Activated CD4-positive, alpha-beta T cell treated with anti-CD3 and anti-CD28 coated beads, Interleukin-2, amount 10 ng/mL, durations not matched to agents 24 days and 14 days (primary cell): ENCODE data around the gene EIF2D. TPM values are rescaled to one million over a fixed set of nuclear protein-coding genes. Genes with fewer than 3 reads are reported as not detected.

Source experiments
- DNase-seq: peaks from one replicate; pipeline ENCODE4 v3.0.0; 2022
- H3K27ac Mint-ChIP-seq: one replicate; pipeline ENCODE4 v1.8.0; 2022; ENCODE audit warnings: mild to moderate bottlenecking, mixed read lengths
- H3K27me3 Mint-ChIP-seq: one replicate; pipeline ENCODE4 v1.8.0; 2022; ENCODE audit warnings: mixed read lengths
- H3K36me3 Mint-ChIP-seq: one replicate; pipeline ENCODE4 v1.8.0; 2022; ENCODE audit warnings: low read depth, mild to moderate bottlenecking, mixed read lengths
- H3K4me1 Mint-ChIP-seq: one replicate; pipeline ENCODE4 v1.8.0; 2021; ENCODE audit warnings: mixed read lengths
- H3K4me3 Mint-ChIP-seq: one replicate; pipeline ENCODE4 v1.8.0; 2022; ENCODE audit warnings: mild to moderate bottlenecking, moderate library complexity, mixed read lengths
- H3K9me3 Mint-ChIP-seq: one replicate; pipeline ENCODE4 v1.8.0; 2021; ENCODE audit warnings: mixed read lengths
- intact Hi-C: fragments of 100-400 bp; cut with micrococcal nuclease; formaldehyde crosslinking; loops from one replicate; pipeline ENCODE4 v1.15.1; 2023
- total RNA-seq: library from RNA; stranded (reverse); gene quantifications from 2 replicates; pipeline ENCODE4 v1.2.3, GENCODE V29; 2022

EIF2D gene, protein sequence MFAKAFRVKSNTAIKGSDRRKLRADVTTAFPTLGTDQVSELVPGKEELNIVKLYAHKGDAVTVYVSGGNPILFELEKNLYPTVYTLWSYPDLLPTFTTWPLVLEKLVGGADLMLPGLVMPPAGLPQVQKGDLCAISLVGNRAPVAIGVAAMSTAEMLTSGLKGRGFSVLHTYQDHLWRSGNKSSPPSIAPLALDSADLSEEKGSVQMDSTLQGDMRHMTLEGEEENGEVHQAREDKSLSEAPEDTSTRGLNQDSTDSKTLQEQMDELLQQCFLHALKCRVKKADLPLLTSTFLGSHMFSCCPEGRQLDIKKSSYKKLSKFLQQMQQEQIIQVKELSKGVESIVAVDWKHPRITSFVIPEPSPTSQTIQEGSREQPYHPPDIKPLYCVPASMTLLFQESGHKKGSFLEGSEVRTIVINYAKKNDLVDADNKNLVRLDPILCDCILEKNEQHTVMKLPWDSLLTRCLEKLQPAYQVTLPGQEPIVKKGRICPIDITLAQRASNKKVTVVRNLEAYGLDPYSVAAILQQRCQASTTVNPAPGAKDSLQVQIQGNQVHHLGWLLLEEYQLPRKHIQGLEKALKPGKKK
- total RNA-seq = 86.6 and 89.4 TPM in 2 replicates

DNA sequence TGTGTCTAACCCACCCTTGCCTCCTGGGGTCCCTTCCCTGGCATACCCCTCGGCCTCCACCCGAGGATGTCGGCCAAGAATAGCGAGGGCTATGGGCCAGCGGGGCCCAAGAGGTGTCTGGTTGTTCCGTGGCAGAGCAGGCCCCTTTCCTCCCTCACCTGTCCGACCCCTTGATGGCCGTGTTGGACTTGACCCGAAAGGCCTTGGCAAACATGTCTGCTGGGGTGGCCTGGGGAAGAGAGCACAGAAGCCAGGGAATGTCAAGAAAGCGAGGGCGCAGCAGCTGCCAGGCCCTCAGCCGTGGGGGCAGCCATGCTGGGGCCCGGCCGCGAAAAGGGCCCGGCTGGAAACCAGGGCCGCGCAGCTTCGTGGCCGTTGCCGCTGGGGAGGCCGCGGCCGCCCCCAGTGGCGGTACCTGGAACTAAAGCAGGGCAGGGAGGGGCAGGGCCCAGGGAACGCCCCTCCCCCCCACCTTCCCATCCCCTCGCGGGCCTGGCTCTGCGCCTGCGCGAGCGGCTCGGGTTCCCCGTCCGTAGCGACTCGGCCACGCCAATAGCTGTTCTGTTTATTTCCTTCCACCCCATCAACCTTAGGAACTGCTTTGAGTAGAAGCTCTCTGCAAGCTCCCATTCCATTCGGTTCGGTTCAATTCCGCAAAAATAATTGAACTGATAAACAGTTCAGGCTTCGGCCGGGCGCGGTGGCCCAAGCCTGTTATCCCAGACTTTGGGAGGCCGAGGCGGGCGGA lies at the start of gene EIF2D:
Gene EIF2D, minus strand, starts transcription at position 337 of the 748 bp plus-strand sequence. Its CDS starts 123 bp downstream, at position 214.
- intact Hi-C loops = loop anchor here (1.0 kb wide), 2 partner anchors 23 to 72 kb away; partner anchors contain the start of genes DYRK3 and MAPKAPK2
- H3K27ac Mint-ChIP-seq = peak within 1 kb of the TSS; percentile 93
- peaks cover 27% of the 10 kb centered on the region for H3K36me3 Mint-ChIP-seq
- peak within 1 kb of the TSS; percentile 99 for H3K4me3 Mint-ChIP-seq
- peak; percentile 98 for DNase-seq
- peaks cover 29% of the 10 kb centered on the region for H3K4me1 Mint-ChIP-seq
- peaks cover 12% of the 10 kb centered on the region for H3K27me3 Mint-ChIP-seq
- no peaks in the 10 kb centered on the region for H3K9me3 Mint-ChIP-seq

DNA sequence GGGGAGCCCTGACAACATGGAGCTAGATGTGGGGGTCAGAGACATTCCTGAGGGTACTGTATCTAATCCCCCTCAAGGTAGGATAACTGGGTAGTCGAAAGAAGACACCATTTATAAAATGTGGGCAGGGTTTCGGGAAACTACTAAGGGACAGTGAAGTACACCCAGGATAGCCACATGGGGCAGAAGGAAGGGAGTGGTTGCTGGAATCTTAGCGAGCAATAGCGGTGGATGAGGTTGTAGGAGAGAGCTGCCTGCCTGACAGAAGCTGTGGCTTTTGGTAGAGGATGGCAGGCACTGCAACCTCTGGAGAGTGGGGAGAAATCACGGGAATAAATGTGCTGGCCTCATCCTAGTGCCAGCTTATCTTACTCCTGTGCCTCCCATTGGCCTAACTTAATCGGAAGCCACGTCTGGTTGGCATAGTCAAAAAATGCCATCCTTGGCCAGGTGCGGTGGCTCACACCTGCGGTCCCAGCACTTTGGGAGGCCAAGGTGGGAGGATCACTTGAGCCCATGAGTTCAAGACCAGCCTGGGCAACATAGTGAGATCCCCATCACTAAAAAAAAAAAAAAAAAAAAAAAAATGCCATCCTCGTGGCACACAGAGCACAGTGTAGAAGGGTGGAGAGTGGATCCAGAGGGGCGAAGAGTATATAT lies 49.0 kb upstream of the EIF2D start:
- intact Hi-C loops = loop anchor here (5.0 kb wide), 3 partner anchors 69 to 184 kb away; no protein-coding TSS in a partner anchor
- Mint-ChIP-seq H3K4me3 (no peak overlapping the region), H3K9me3 (no peaks in the 10 kb centered on the region), H3K27ac (peak overlapping the region; percentile 22), H3K27me3 (peaks cover 9% of the 10 kb centered on the region), H3K4me1 (peaks cover 28% of the 10 kb centered on the region), H3K36me3 (no peaks in the 10 kb centered on the region)
- DNase-seq = no peak

DNA sequence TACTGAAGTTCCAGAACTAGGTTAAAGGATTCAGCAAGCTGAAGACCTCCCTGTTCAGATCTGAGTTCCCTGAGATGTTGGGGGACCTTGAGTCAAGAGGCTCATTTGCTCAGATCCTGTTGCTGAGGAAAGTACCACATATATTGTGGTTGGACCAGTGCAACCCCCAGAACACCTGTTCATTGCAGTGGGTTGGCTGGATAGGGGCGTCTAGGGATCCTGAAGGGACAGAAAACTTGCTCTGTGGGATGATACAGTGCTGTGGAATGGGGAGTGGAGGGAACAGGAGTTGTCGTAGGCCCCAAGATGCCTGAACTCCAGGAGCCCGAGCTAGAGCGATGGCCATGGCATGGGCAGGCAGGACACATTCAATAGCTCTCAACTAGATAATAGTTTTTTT lies 47.9 kb upstream of the EIF2D start:
- H3K4me1 Mint-ChIP-seq = peaks cover 28% of the 10 kb centered on the region
- intact Hi-C loops = loop anchor here (5.0 kb wide), 3 partner anchors 68 to 183 kb away; no protein-coding TSS in a partner anchor
- no peak overlapping the region for H3K4me3 Mint-ChIP-seq
- DNase-seq = no peak
- H3K36me3 Mint-ChIP-seq = no peaks in the 10 kb centered on the region
- H3K27ac Mint-ChIP-seq = no peak overlapping the region
- no peaks in the 10 kb centered on the region for H3K9me3 Mint-ChIP-seq
- peaks cover 7% of the 10 kb centered on the region for H3K27me3 Mint-ChIP-seq

DNA sequence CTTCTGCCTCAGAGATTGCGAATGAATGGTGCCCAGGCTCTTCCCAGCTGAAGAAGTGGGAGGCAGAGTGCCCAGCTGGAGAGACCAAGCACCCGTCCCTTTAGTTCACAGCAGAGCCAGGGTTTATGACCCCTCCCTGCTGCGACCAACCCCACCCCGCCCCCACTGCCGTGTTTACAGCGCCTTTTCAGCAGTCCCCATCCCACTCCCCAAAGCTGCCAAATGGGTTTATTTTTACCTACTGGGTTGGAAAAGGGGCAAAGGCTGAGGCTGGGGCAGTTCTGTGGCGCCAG lies 46.7 kb upstream of the EIF2D start:
- Mint-ChIP-seq H3K4me1 (peaks cover 26% of the 10 kb centered on the region), H3K27ac (no peak overlapping the region), H3K9me3 (no peaks in the 10 kb centered on the region), H3K36me3 (no peaks in the 10 kb centered on the region), H3K27me3 (peaks cover 7% of the 10 kb centered on the region), H3K4me3 (no peak overlapping the region)
- intact Hi-C loops = no loop called here
- no peak for DNase-seq

DNA sequence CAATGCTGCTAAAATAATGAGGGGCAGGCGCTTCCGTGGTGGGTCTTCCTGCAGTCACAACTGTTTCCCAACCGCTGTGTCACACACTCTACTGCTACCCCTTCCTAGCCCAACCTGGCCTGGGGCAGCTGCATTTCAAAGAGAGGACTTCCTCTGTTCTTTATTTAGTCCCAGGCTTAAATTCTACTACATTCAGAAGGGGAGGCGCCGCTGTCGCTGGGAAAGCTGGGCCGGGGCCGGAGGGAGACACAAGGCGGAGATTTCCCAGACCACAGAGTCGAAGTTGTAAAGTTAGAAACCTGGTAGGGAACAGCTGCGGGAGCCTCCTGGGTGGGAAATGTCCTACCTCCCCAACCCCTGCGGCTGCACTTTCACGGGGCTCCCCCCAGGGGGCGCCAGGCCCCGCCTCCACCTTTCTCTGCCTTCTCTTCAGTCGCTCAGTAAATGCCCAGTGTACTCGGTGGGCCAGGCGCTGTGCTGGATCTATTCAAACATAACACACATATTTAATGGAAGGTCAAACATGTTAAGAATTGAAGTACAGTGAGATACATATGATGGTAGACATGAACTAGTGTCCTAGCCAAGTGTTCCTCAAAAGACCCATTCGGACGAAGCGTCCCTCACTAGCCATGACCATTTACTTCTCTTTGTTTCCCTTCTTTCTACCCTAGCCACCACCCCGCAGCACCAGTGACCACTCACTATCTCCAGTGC lies 46.2 kb upstream of the EIF2D start:
- Mint-ChIP-seq H3K36me3 (peaks cover 3% of the 10 kb centered on the region), H3K27ac (no peak overlapping the region), H3K9me3 (no peaks in the 10 kb centered on the region), H3K27me3 (peaks cover 7% of the 10 kb centered on the region), H3K4me1 (peaks cover 23% of the 10 kb centered on the region), H3K4me3 (peak overlapping the region; percentile 46)
- DNase-seq = peak; percentile 88
- intact Hi-C loops = no loop called here

DNA sequence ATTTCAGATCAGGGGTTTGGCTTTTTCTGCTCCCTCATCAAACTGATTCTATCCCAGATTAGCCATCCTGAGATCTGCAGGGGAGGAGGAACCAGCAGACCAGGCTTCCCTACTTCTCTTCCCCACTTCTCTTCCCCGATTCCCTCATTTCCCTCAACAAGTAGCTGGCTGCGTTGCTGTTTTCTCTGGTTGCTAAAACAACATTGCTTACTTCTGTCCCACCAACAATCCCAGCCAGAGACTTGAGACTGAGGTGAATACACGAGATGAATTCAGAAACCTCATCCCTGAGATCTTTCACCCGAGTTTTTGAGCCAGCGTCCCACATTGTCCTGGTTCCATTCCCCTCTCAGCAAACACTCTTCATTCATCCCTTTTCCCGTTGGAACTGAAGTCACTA lies 45.5 kb upstream of the EIF2D start:
- intact Hi-C loops = no loop called here
- no peak for DNase-seq
- H3K4me3 Mint-ChIP-seq = no peak overlapping the region
- H3K4me1 Mint-ChIP-seq = peaks cover 16% of the 10 kb centered on the region
- H3K27ac Mint-ChIP-seq = no peak overlapping the region
- H3K9me3 Mint-ChIP-seq = no peaks in the 10 kb centered on the region
- H3K27me3 Mint-ChIP-seq = peaks cover 7% of the 10 kb centered on the region
- peaks cover 5% of the 10 kb centered on the region for H3K36me3 Mint-ChIP-seq

DNA sequence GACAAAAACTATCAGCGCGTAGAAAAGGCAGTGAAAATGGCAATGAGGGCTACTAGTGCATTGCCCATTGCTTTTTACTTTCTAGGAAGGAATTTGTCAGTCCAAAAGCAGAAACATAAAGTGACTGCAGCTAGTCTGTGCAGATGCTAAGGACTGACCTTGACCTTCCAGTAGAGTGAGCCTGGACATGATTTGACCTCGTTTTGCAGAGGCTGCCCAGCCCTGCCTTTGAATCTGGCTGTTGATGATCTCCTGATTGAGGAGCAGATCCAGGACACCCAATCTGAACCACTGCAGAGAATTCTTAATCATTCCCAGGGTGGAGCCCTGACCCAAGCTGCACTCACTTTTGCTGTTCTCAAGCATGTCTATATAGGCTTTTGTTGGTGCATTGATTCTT lies 44.7 kb upstream of the EIF2D start:
- Mint-ChIP-seq H3K27me3 (peaks cover 7% of the 10 kb centered on the region), H3K4me3 (no peak overlapping the region), H3K36me3 (peaks cover 12% of the 10 kb centered on the region), H3K27ac (no peak overlapping the region), H3K9me3 (no peaks in the 10 kb centered on the region), H3K4me1 (peaks cover 9% of the 10 kb centered on the region)
- DNase-seq = no peak
- intact Hi-C loops = no loop called here

DNA sequence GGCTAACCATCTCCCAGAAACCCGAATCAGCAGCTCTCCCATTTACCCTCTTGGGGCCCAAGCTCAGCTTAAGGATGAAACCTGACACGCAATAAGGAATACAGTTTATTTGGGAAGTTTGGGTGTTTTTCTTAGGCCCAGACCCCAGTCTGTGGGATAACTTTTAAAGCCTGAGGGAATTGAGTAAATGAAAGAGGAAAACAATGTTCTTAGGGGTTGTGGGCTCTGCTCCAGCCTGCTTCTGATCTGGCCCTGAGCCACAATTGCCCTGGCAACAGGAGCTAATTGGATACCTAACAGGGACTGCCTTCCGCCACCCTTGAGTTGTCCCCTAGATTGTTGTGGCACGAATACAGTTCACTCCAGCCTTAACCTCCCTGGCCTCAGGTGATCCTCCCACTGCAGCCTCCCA lies 43.2 kb upstream of the EIF2D start:
- intact Hi-C loops = no loop called here
- Mint-ChIP-seq H3K9me3 (no peaks in the 10 kb centered on the region), H3K27ac (no peak overlapping the region)

DNA sequence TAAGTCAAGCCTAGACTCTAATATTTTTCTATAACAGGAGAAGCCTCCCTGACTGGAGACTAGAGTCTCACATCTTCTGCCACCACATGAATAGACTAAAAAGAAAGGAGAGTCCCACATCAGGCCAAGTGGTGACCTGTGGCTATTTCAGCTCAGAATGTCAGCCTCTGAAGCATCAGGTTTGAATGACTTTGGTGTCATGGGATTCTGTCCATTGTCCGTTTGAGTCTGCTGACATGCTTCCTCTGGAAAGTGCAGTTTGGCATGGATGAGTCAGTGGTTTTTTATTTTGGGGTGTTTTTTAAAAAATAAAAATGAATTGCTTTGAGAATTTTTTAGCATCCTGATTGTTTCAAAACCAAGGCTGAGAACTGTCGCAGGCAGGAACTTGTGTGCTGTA lies 42.6 kb upstream of the EIF2D start:
- H3K4me3 Mint-ChIP-seq = no peak overlapping the region
- no peaks in the 10 kb centered on the region for H3K9me3 Mint-ChIP-seq
- peaks cover 8% of the 10 kb centered on the region for H3K4me1 Mint-ChIP-seq
- H3K27me3 Mint-ChIP-seq = peaks cover 7% of the 10 kb centered on the region
- H3K36me3 Mint-ChIP-seq = peaks cover 21% of the 10 kb centered on the region
- no peak overlapping the region for H3K27ac Mint-ChIP-seq
- intact Hi-C loops = no loop called here
- no peak for DNase-seq

More for the DNA sequence above, 43.2 kb upstream of the EIF2D start:
- peaks cover 21% of the 10 kb centered on the region for H3K36me3 Mint-ChIP-seq
- DNase-seq = no peak
- peaks cover 6% of the 10 kb centered on the region for H3K4me1 Mint-ChIP-seq
- H3K27me3 Mint-ChIP-seq = peaks cover 7% of the 10 kb centered on the region
- H3K4me3 Mint-ChIP-seq = no peak overlapping the region

DNA sequence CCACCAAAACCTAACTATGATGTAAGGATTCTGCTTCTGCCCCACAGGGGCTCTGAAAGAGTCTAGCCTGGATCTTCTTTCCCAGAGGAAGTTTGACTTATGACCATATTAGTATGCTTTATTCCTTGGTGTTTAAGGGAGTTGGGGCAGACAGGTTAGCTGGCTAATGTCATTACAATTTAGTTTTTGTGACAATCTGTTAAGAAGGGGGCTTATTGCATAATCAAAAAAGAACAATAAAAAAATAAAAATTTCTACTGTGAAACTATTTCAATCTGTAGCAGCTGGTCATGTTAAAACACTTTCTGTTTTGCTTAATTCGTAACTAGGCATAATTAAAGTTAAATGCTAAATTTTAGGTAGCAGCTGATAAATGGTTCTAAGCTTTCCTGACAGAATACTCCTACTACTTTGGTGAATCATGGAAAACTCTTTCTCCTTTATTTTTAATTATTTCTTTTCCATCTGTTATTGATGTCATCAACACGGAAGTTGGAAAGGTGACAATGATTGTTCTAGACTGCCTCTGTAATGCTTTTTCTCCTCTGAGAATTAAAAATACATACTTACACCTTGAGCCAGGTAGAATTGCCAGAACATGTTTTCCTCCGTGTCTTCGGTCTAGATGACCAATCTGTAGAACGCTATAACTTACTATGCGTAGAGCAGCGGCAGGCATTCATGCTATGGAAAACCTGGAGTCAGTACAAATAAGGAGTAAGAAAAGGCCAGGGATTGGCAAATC lies 41.6 kb upstream of the EIF2D start:
- intact Hi-C loops = no loop called here
- Mint-ChIP-seq H3K36me3 (peaks cover 28% of the 10 kb centered on the region), H3K9me3 (no peaks in the 10 kb centered on the region), H3K27me3 (peaks cover 7% of the 10 kb centered on the region), H3K27ac (no peak overlapping the region), H3K4me3 (no peak overlapping the region), H3K4me1 (peaks cover 13% of the 10 kb centered on the region)
- no peak for DNase-seq

DNA sequence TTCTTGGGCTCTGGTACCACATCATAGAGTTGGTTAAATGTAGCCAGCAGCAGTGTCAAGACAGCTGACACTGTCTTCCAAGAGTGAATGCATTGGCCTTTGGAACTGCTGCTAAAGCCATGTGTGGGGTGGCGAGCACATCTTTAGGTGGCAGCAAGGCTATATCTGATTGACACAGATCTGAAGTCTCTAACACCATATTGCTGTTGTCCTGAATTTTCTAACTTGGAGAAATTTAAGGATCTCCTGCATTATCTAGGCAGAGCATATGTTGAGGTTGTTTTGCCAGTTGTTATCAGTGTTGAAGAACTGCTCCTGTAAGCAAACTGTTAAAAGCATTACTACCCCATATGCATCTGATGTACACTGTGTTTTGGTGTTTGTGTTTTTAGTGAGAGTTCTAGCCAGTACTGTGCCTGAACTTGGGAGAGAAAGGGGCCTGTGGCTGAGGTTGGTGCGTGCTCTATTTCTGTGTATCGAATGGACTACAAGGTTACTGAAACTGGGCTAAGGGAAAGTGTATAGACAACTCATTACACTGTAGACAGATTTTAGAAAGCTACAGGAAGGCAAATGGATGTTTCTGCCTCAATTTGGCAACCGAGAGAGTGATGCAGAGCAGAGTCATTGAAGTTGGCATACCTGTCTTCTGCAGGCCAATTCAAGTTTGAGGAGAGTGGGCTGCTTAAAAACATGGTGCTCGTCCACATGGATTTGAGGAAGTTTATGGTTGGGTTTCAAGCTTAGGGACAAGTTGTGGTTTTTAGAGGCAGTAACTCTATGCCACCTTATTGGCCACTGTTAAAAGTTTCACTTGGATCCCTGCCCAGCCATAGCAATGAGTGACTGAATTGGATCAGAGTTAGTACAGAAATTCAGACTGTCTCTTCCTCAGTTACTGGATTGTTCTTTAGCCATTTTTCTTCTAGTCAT lies 40.0 kb upstream of the EIF2D start:
- Mint-ChIP-seq H3K36me3 (peaks cover 36% of the 10 kb centered on the region), H3K4me3 (no peak overlapping the region), H3K9me3 (no peaks in the 10 kb centered on the region), H3K27ac (no peak overlapping the region), H3K27me3 (peaks cover under 1% of the 10 kb centered on the region), H3K4me1 (peaks cover 7% of the 10 kb centered on the region)
- DNase-seq = no peak
- intact Hi-C loops = no loop called here

DNA sequence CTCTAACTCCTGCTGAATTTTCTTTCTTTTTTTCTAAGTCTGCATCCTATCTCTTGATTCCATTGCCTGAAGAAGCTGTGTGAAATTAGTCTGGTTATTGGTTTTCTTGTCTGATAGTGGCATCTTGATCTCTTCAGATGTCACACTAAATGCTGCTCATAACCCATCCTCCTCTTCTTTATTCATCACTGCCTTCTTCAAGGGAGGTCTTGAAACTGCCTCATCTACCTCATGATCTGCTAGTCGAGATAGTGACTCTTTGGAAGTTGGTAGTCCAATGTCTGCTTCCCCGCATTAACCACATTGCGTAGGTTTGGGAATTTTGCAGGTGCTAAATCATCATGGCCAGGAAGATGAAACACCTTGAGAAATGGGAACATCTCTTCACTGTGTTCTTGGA lies 38.7 kb upstream of the EIF2D start:
- no peaks in the 10 kb centered on the region for H3K27me3 Mint-ChIP-seq
- intact Hi-C loops = no loop called here
- no peak overlapping the region for H3K4me3 Mint-ChIP-seq
- H3K9me3 Mint-ChIP-seq = no peaks in the 10 kb centered on the region
- peaks cover 41% of the 10 kb centered on the region for H3K36me3 Mint-ChIP-seq
- DNase-seq = no peak
- H3K27ac Mint-ChIP-seq = no peak overlapping the region
- H3K4me1 Mint-ChIP-seq = peaks cover 7% of the 10 kb centered on the region
